ENCODE results near the gene DAP.
A peak's percentile ranks its signal among the peaks of the same experiment; 100 is the strongest.

Gene DAP

DNA sequence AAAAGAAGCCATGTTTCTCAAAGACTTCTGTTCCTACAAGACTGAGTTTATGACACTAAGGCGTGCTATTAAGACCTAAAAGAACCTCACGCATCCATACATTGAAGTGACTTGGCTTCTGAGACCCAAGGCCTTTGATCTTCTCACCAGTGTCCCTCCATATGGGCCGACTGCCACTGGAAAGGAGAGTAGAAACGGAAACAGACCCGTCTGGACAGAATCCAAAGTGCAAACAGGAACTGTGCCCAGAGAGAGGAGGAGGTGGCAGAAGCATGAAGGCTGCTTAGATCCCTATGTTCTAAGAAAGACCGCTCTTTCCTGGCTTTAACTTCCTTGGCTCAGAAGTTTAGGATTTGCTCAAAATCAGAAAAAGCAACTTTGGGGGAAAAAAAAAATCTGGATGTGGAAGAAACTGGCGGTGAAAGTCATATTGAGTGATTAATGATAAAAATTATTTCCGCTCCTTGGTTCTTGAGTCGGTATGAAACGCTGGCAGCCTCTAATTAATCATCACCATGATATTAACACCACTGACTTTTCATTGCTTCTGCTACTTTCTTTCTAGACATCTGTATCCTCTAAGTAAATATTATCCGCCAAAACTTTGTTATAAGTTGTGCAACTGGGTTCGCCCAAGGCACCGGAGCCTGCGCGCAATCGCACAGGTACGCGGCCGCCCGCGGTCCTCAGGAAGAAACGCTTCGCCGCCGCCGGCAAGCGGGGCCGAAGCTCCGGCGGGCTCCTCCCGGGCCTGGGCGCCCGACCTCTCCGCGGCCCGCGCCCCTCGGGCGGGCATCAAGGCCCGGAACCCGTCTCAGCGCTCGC, 726 bp downstream of the DAP start:
- peak; percentile 94 to 96 for DNase-seq

DNA sequence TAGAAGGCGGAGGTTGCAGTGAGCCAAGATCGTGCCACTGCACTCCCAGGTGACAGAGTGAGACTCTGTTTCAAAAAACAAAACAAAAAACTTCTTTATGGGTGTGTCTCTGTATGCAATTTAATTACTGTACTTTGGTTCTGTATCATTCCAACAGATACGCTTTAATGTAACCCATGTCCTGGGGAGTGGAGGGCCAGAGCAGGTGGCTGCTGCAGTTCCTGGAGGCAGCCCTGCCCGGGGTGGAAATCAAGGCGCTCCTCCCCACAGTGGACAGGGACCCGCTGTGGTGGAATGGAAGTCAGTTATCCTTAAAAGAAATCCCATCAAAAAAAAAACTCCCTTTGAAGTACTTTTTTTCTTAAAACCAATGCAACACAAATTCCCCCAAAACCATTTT, 1.9 kb downstream of the DAP start:
- DNase-seq = no peak

DNA sequence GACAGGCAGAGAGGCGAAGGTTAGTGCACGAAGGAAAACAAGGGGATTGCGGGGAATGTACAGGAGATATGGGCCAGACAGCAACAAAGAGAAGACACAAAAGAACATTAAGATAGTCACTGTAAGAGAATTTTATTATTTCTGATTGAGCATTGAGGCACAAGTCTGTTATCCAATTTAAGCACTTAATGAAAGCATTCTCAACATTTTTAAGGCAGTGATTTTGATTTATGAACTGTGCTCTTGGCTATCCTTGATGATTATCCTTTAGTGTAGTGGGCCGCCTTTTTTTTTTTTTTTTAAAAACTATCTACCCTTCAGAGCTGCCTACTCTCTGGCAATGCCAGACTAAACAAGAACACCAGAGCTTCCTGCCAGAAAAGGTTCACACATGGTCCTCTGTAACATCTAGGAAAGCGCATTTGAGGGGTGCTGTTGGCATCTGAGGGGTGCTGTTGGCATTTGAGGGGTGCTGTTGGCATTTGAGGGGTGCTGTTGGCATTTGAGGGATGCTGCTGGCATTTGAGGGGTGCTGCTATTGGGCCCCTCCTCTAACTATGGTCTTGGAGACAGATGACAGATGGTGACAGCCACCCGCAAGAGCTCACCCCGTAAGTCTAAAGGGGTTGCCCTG, 3.0 kb downstream of the DAP start:
- DNase-seq = peak in 1 of 2 experiments; percentile 20

DNA sequence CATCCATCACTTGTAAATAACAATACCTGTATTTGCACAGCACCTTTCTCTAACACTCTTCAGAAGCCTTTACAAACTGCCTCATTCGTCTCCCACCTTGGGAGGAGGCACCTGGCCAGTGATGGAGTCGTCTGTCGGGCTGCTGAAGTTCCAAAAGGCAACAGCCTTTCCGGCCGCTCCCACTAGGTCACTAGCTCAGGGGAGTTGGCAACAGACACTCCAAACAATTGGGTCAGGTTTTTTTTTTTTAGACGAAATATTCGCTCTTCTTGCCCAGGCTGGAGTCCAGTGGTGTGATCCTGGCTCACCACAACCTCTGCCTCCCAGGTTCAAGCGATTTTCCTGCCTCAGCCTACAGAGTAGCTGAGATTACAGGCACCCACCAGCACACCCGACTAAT, 4.0 kb downstream of the DAP start:
- peak in 1 of 2 experiments; percentile 56 for DNase-seq

DNA sequence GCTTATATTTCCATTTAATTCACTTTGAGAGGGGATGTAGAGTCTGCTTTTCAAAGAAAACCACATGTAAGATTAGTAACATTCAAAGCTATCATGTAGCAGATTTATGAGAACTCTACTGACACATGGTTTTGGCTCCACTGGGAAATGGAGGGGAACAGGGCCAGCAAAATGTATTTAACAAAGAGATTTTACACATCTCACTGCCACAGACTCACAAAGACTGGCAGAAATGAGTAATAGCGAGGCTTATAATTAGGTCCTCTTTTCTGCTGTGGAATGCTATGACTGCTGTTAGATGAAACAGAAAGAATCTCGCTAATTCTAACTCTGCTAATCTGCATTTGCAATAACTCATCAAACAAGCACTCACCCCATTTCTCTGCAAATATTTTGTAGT, 4.5 kb downstream of the DAP start:
- peak; percentile 53 to 83 for DNase-seq

DNA sequence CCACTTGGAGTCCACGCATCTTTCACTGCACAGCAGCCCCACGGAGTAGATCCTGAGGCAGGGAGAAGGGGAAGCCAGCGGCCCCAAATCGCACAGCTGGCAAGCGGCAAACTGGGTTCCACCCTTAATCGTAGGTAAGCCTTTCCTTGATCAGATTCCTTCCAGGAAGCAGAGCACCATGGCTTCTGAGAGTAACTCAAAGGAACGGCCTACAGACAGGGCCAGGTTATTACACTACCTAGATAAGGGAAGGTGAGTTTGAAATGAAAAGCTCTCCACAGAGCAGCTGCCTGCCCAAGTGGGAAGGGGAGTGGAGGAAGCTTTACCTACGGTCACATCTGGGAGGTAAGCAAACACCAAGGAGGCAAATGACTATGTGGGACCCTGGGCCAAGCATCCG, 7.9 kb downstream of the DAP start:
- no peak for DNase-seq

DNA sequence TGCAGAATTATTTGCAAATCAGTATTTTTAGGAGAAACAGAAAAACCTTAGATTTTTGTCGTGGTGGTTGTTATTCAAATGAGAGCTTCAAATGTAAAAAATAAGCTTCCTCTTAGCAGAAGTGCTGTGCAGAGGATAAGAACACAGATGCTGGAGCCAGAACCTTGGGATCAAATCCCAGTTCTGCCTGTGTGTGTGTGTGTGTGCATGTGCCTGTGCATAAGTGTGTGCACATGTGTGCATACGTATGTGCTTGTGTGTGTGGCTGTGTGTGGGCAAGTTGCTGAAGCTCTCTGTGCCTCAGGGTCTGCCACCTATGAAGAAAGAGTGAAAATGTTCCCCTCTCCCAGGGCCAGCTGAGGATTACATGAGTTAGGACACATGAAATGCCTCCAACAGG, 8.6 kb downstream of the DAP start:
- no peak for DNase-seq

DNA sequence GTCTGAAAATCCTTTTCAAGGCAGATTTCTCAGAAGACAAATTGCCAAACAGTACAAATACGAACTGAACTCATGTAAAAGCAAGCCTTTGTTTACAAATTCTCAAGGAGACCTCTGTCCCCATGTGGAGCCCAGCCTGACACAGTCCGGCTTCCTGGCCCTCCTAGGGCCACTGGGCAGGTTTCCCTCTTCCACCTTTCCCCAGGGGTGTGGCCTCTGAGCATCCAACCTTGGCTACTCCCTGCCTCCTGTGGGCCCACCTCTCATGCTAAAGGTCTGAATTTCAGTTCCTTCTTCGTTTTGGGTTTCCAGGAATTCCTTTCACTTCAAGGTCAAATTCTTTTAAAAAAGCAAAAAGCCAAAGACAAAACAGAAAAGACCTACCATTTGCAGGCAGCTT, 10.1 kb downstream of the DAP start:
- no peak for DNase-seq

DNA sequence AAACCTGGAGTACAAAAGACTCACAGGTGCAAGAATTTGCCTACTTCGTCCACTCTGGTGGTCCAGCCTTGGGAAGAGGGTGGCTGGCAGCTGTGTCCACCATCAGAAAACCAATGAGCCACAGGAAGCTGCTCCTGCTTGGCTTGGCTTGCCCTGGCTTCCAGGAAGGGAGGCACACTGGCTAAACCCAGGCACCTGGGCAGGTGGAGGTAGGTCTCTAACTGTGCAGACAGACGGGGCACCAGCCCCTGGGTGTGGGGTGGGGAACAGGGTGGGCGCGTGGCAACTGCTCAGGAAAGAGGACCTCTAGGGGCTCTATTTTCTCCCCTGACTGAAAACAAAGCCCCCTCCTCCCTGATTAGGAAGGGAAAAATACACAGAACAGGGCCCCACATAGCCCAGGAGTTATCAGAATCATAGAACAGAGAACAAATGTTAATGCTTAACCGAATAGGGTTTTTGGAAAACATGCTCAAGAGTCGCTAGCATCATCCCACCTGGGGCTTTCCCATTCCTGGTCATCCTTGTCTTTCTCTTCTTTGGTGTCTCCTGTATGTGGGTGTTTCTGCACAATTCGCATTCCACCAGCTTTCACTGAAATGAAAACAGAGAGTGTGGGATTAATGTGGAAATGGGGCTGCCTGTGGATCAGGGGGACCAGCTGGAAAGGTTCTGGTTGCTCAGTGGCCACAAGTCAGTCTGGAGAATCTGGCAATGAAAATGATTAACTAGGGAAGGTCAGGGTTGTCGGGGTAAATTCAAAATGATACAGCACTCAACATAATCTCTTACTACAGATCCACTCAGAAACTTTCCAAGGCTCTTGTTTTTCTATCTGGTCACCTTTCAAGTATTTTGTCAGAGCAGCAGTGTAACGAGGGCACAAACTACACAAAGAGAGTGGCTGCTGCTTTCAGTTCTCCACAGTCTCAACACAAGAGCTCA, 13.1 kb downstream of the DAP start:
- no peak for DNase-seq

DNA sequence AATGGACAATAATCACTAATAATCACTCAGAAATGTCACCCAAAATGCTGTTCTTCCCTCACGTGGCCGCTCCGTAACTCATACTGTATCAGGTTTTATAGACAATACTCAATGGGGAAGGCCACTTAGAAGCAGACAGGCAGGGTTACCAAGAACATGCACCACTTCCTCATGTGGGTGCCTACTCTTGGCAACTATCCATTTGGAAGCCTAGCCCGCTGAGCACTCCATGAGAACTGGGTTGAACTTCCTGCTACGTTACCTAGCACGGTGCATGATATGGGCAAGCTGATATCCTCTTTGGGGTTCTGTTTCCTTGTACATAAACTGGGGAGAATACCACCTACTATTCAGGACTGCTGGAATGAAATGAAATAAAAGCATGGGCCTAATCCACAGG, 14.3 kb downstream of the DAP start:
- no peak for DNase-seq

DNA sequence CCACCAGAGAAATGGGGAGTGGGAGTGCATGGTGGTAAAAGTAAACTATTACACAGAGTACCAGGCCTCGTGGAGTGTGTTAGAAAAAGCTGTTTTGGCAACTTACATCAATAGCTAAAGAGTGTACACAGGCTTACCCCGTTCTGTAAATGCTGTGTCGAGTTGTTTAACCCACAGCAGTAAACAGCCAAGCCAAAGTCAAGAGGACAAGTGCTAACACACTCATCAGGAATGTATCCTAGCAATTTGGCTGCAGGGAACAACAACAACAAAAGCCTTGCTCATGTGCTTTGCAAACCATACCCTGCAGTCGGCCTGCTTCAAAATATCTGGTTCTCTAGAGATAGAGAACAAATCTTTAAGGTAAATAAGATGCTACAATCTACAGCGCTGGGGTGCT, 15.9 kb downstream of the DAP start:
- no peak for DNase-seq

DNA sequence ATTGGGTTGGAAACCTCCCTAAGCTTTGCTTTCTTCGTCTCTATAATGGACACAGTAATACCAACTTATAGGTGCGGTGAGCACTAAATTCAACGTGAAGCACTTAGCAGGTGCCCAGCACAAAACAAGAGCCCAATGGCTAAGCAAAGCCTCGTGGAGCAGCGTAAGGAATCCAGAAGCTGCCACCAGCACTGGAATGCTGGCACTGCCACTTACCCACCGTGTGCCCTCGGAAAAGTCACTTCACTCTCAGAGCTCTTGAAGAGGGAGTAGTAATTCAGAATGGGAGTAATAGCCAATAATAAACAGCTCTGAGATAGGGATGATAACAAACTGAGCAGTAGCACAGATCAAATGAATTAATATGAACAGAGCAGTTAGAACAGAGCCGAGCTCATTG, 16.4 kb downstream of the DAP start:
- DNase-seq = no peak

DNA sequence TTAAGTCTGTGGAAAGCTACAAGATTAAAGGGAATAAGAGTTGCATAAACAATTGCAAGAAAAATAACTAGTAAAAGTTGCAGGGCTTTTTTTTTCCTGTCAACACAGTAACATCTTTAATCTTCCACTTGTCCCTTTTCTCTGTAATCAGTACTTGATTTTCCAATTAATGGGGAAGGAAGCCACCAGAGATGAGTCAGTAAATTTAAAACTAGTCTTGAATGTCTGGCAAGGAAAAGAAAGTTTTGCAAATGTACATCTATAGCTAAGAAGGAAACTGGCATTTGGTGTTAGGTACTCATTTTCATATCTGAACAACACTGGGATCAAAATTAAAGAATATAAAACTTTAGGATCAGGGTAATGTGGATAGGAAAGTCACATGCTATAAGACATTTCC, 17.1 kb downstream of the DAP start:
- DNase-seq = no peak

DNA sequence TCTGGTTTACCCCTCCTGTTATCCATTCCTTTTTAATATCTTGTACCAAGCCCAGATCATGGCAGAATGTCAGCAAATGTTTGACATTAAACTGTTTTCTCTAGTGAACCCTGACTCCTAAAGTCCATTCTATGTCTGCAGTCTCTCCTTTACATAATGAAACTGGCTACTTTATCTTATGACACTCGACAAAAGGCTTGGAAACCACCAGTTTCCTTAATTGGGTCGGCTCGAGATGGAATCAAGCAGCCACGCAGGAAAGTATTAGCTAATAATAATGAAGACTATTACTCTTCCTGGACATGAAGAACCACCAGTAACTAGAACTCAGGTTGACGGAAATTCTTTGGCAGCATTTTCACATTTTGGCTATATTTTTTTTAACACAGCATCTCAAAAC, 17.5 kb downstream of the DAP start:
- DNase-seq = no peak

DNA sequence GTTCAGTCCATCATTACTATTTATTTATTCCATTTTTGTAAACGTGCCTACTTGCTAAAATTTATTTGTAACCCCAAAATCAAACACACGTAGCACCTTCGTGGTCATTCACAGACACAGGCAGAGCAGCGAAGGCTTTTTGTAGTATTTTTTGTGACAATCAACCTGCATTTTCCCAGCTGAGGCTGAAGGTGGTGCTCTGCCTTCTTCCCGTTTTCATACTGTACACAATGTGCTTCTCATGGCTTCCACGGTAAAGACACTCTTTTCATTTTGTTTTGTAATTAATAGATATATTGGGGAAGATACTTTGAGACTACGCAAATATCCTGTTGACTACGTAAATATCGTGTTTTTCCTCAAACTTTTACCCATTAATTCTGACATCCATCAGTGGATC, 19.4 kb downstream of the DAP start:
- no peak for DNase-seq

DNA sequence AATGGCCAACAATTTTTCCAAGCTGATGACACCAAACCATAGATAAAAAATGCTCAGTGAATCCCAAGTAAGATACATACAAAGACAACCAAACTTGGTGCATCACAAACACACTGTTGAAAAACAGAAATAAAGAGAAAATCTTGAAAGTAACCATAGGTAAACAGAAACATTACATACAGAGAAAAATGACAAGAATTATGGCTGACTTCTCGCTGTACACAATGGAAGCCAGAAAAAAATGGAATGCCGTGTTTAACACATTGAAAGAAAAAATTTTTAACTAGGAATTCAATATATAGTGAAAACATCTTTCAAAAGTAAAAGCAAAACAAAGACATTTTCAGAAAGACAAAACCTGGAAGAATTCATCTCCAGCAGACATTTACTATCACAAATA, 20.6 kb downstream of the DAP start:
- DNase-seq = no peak

DNA sequence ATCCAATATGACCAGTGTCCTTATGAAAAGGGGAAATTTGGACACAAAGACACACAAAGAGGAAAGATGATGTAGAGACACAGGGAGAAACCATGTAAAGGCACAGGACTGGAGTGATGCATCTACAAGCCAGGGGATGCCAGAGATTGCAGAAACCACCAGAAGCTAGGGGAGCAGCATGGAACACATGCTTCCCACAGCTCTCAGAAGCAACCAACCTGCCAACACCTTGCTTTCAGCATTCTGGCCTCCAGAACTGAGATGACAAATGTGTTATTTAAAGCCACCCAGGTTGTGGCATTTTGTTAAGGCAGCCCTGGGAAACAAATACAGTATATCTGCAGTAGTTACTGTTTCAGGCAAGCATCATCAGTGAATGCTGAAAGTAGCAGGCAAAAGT, 23.2 kb downstream of the DAP start:
- DNase-seq = no peak

DNA sequence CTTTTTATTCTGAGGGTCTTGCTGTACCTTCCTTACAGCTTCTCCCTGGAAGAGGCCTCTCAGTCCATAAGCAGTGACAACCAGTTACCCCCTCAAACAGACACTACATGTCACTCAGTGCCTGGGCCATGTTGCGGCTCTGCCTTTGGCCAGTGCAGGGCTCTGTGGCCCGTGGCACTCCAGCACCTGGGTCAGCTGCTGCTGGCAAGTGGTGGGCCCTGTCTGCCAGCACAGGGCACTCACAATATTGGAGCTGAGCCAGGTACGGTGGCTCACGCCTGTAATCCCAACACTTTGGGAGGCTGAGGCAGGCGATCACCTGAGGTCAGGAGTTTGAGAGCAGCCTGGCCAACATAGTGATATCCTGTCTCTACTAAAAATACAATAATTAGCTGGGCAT, 24.2 kb downstream of the DAP start:
- peak in 1 of 2 experiments; percentile 53 for DNase-seq

DNA sequence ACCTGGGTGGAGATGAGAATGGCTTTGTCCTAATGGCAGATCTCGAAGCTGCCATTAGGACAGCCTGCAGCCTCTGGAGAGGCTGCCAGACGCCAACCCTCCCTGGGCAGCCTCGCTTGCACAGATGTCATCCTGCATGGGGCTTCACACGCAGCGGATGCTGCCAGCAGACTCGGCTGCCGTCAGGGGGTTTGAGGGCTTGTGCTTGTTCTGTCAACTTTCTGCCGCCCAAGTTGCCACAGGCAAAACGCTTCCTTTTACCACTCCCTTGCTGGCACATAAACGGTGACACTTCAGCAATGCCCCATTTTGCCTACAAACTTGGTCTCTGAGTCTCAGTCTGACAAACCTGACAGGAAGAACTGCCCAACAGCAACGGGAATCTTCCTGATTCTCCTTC, 24.7 kb downstream of the DAP start:
- peak; percentile 86 to 98 for DNase-seq

DNA sequence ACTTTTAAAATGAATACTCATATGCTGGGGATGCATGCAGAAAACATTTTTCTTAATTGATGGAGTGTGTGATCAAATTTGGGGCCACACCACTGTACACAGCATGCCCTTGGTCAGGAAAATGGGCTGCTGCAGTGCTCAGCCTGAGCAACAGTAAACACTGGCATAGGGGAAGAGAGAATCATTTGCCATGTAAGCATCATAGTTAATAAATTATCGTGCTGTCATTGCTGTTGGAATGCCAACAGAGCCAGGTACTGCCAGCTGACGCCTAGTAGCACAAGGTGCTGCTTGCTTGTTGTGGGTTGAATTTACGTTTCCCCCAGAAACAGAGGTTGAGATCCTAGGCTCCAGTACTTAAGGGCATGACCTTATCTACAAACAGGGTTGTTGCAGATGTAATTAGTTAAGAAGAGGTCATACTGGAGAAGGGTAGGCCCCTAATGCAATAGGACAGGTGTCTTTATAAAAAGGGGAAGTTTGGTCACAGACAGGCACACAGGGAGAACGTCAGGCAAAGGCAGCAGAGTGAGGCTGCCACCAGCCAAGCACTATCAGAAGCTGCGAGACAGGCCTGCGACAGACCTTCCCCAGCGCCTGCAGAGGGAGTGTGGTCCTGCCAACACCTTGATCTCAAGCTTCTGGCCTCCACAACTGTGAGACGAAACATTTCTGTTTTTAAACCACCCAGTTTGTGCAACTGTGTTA, 25.3 kb downstream of the DAP start:
- DNase-seq = peak in 1 of 2 experiments; percentile 76

DNA sequence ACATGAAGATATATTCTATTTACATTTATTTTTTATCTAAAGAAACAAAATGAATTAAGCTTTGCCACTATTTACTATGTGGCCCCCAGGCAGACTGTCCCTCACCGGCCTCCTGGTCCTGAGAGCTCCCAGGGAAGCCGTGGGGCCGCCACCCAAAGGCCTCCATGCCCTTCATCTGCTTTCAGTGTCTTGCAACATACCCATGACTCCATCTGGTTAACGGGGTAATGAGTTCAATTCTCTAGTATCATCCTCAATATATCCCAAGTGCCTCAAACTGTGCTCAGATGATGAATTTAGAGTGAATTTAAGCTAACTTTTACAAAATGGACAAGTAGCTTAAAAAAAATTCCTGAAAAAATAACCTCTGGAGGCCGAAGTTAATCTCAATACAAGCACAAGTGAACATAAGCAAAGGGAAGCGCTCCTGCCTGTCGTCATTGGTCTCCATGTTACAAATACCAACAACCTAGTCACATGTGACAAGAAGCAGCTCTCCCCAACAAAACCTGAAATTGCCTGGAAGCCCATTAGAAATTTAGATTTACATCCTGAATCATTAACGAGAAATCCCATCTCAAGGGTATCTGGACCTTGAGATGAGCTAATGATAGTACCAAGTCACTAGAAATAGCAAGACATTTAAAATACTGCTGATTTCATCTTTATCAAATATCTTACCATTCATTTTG, 26.1 kb downstream of the DAP start:
- DNase-seq = no peak

DNA sequence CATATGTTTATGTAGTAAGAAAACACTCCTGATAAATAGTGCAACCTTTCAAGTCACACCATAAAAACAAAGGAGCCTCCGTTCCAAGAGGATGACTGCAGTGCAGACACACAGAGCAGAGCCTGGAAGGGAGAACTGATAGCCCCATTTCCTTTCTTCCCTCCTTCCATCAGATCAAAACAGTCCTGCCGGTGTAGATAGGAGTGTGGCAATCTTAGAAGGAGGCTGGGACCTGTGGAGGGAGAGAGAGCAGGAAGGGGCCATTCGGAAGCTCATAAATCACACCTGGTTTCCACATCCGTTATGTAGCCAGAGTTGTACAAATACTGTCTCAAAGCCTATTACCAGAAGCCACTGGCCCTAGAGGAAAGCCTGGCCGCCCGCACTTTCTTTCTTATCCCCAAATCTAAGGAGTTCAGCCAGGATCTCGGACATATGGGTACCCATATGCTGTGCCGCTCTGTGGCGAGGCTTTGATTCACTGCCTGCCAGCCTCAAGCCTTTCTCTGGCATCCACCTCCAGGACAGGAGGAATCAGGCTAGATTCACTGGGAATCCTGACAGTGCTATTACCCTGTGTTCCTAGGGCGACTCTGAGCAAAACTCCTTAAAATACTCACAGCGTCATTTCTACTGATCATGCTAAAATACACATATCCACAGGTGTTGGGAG, 26.9 kb downstream of the DAP start:
- DNase-seq = peak; percentile 39 to 91
